ENCODE results near the gene CD36. TPM values are rescaled to one million over a fixed set of nuclear protein-coding genes. Genes with fewer than 3 reads are reported as not detected.
"Not testable (repeated sequence)": the region's sequence is repeated elsewhere in the genome, so short reads cannot be mapped to it uniquely, and the experiment has no call there.

Gene CD36
- total RNA-seq, 1 experiment from 2014 or later: 0.39 TPM

- TF ChIP-seq EZH2 (IDR thresholded peaks at IDR 0.05; ENCODE audit: borderline replicate concordance, low read depth, low read length, poor library complexity, severe bottlenecking): no peak
- TF ChIP-seq CTCF (conservative IDR thresholded peaks at IDR 0.05; ENCODE audit: low read depth, low read length): no peak
- ChIA-PET CTCF (no interaction called here), POLR2A (ENCODE audit: low non-redundant PET) (no interaction called here)
- Histone ChIP-seq H3K36me3 (ENCODE audit: insufficient read depth, low read length, poor library complexity, severe bottlenecking) (no peaks in the 10 kb centered on the region), H3K4me1 (ENCODE audit: insufficient read depth, low read length, poor library complexity, severe bottlenecking) (no peaks in the 10 kb centered on the region), H3K27me3 (replicated peaks; ENCODE audit: insufficient read depth, low read depth, low read length, poor library complexity) (no peaks in the 10 kb centered on the region), H3K4me3 (ENCODE audit: low read depth, low read length, poor library complexity, severe bottlenecking) (no peak overlapping the region), H3K27ac (ENCODE audit: low read depth, low read length, poor library complexity, severe bottlenecking) (no peak overlapping the region), H3K9me3 (ENCODE audit: low read depth, low read length, poor library complexity, severe bottlenecking) (no peaks in the 10 kb centered on the region)
- no peak for DNase-seq (ENCODE audit: low spot score)
- intact Hi-C loops (cut with micrococcal nuclease; ENCODE audit: unreplicated experiment): no loop called here
- BruUV-seq (replicated peaks): no TSS peak
These were observed 23.8 kb downstream of the CD36 start for GRCh38 chr7:80662252-80662651.

GRCh38 chr7:80665526-80665925 is 27.1 kb downstream of the CD36 start:
- CTCF ChIA-PET: no interaction called here
- H3K4me3 ChIP-seq (ENCODE audit: low read depth, low read length, poor library complexity, severe bottlenecking): no peak overlapping the region
- no peaks in the 10 kb centered on the region for H3K27me3 ChIP-seq (replicated peaks; ENCODE audit: insufficient read depth, low read depth, low read length, poor library complexity)
- no peaks in the 10 kb centered on the region for H3K36me3 ChIP-seq (ENCODE audit: insufficient read depth, low read length, poor library complexity, severe bottlenecking)
- no TSS peak for BruUV-seq (replicated peaks)
- H3K27ac ChIP-seq (ENCODE audit: low read depth, low read length, poor library complexity, severe bottlenecking): no peak overlapping the region
- H3K9me3 ChIP-seq (ENCODE audit: low read depth, low read length, poor library complexity, severe bottlenecking): no peaks in the 10 kb centered on the region
- no peak for DNase-seq (ENCODE audit: low spot score)
- POLR2A ChIA-PET (ENCODE audit: low non-redundant PET): no interaction called here
- intact Hi-C loops (cut with micrococcal nuclease; ENCODE audit: unreplicated experiment): no loop called here
- H3K4me1 ChIP-seq (ENCODE audit: insufficient read depth, low read length, poor library complexity, severe bottlenecking): no peaks in the 10 kb centered on the region
- TF ChIP-seq CTCF (conservative IDR thresholded peaks at IDR 0.05; ENCODE audit: low read depth, low read length) (no peak), EZH2 (IDR thresholded peaks at IDR 0.05; ENCODE audit: borderline replicate concordance, low read depth, low read length, poor library complexity, severe bottlenecking) (no peak)

- CTCF ChIA-PET: no interaction called here
- TF ChIP-seq EZH2 (IDR thresholded peaks at IDR 0.05; ENCODE audit: borderline replicate concordance, low read depth, low read length, poor library complexity, severe bottlenecking) (no peak), CTCF (conservative IDR thresholded peaks at IDR 0.05; ENCODE audit: low read depth, low read length) (no peak)
- H3K9me3 ChIP-seq (ENCODE audit: low read depth, low read length, poor library complexity, severe bottlenecking): no peaks in the 10 kb centered on the region
These were observed 27.9 kb downstream of the CD36 start for GRCh38 chr7:80666376-80666775.

GRCh38 chr7:80669367-80669766 is 30.9 kb downstream of the CD36 start:
- POLR2A ChIA-PET (ENCODE audit: low non-redundant PET); H3K4me1 ChIP-seq (ENCODE audit: insufficient read depth, low read length, poor library complexity, severe bottlenecking); H3K27ac ChIP-seq (ENCODE audit: low read depth, low read length, poor library complexity, severe bottlenecking); H3K4me3 ChIP-seq (ENCODE audit: low read depth, low read length, poor library complexity, severe bottlenecking); DNase-seq (ENCODE audit: low spot score); CTCF ChIA-PET; H3K9me3 ChIP-seq (ENCODE audit: low read depth, low read length, poor library complexity, severe bottlenecking); H3K36me3 ChIP-seq (ENCODE audit: insufficient read depth, low read length, poor library complexity, severe bottlenecking); BruUV-seq (replicated peaks); H3K27me3 ChIP-seq (replicated peaks; ENCODE audit: insufficient read depth, low read depth, low read length, poor library complexity); intact Hi-C loops (cut with micrococcal nuclease; ENCODE audit: unreplicated experiment): not testable (repeated sequence)

More at GRCh38 chr7:80666376-80666775, 27.9 kb downstream of the CD36 start:
- no peaks in the 10 kb centered on the region for H3K4me1 ChIP-seq (ENCODE audit: insufficient read depth, low read length, poor library complexity, severe bottlenecking)
- no TSS peak for BruUV-seq (replicated peaks)
- no peaks in the 10 kb centered on the region for H3K36me3 ChIP-seq (ENCODE audit: insufficient read depth, low read length, poor library complexity, severe bottlenecking)
- POLR2A ChIA-PET (ENCODE audit: low non-redundant PET): no interaction called here
- no peaks in the 10 kb centered on the region for H3K27me3 ChIP-seq (replicated peaks; ENCODE audit: insufficient read depth, low read depth, low read length, poor library complexity)
- DNase-seq (ENCODE audit: low spot score): no peak
- H3K27ac ChIP-seq (ENCODE audit: low read depth, low read length, poor library complexity, severe bottlenecking): no peak overlapping the region
- no peak overlapping the region for H3K4me3 ChIP-seq (ENCODE audit: low read depth, low read length, poor library complexity, severe bottlenecking)
- intact Hi-C loops (cut with micrococcal nuclease; ENCODE audit: unreplicated experiment): no loop called here
